Measurements from ENCODE around the gene ROS1.
"Not testable (repeated sequence)": the region's sequence is repeated elsewhere in the genome, so short reads cannot be mapped to it uniquely, and the experiment has no call there.

The ROS1 gene

GRCh38 chr6:117265410-117266256, 160.1 kb downstream of the ROS1 start, which contains the start of gene VGLL2:
VGLL2 (plus strand) TSS chr6:117265558; CDS start chr6:117265764, 206 bp downstream.
- DNase-seq = no peak

- peak; percentile 3 for DNase-seq
These were observed 160.9 kb downstream of the ROS1 start for GRCh38 chr6:117264692-117265409.

DNA sequence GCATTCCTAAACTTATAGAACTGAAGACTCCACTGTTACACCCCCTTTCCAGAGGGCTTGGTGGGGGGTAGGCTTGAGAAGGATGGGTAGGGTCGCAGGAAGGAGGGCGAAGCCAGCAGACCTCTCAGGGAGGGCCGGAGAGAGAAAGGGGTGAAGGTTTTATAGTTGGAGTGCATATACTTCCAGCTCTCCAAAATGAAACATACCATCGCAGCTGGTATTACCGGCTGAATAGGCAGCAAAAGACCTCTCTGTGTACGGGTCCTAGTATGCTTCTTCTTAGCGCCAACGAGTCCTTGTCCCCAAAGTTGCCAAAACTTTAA, 161.4 kb downstream of the ROS1 start:
- DNase-seq = no peak

GRCh38 chr6:117263353-117263927, 162.3 kb downstream of the ROS1 start:
- no peak for DNase-seq

DNA sequence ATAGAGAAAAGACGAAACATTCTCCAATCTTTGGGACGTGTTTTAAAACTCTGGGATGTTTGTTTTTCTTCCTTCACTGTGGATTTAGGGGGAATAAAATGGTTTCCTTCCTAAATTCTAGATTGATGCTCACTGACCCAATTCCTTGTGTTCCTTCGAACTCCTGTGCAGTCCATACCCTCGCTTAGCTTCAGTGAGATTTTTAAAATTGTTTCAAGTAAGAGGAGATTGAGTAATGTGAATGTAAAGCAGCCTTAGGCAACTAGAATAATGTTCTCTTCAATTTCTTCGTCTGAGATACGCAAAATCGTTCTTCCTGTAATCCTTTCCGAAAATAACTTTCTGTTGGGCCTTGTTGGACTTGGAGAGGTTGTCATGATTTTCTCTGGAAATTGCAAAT, 162.9 kb downstream of the ROS1 start:
- no peak for DNase-seq

GRCh38 chr6:117253785-117254184, 172.0 kb downstream of the ROS1 start:
- no peak for DNase-seq

DNA sequence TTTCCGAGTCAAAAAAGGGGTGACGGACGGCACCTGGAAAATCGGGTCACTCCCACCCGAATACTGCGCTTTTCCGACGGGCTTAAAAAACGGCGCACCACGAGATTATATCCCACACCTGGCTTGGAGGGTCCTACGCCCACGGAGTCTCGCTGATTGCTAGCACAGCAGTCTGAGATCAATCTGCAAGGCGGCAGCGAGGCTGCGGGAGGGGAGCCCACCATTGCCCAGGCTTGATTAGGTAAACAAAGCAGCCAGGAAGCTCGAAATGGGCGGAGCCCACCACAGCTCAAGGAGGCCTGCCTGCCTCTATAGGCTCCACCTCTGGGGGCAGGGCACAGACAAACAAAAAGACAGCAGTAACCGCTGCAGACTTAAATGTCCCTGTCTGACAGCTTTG, 180.8 kb downstream of the ROS1 start:
- DNase-seq = not testable (repeated sequence)

- DNase-seq = not testable (repeated sequence)
These were observed 181.2 kb downstream of the ROS1 start for GRCh38 chr6:117244571-117244970.

Measured in suppressor macrophage treated with lipopolysaccharide for 4 hours (primary cell).